GM19351 (cell line): ENCODE data around the gene UPP1.
A peak's percentile ranks its signal among the peaks of the same experiment; 100 is the strongest.
"Not testable (repeated sequence)": the region's sequence is repeated elsewhere in the genome, so short reads cannot be mapped to it uniquely, and the experiment has no call there.

Experiments
- ATAC-seq: cut with Tn5 transposase; IDR thresholded peaks from one replicate; pipeline ENCODE4 v1.9.1; 2021; ENCODE audit warnings: mild to moderate bottlenecking, moderate library complexity; ENCODE audit not compliant: unreplicated experiment

UPP1 gene

GRCh38 chr7:48109848-48110663 is 21.0 kb downstream of the UPP1 start:
- ATAC-seq: peak; percentile 88

GRCh38 chr7:48110868-48111267 is 21.8 kb downstream of the UPP1 start:
- ATAC-seq: no peak

GRCh38 chr7:48111596-48111995 is 22.5 kb downstream of the UPP1 start:
- no peak for ATAC-seq

- ATAC-seq: no peak
Observed at GRCh38 chr7:48112401-48113165, 23.5 kb downstream of the UPP1 start.

- ATAC-seq: no peak
Observed at GRCh38 chr7:48113275-48113674, 24.2 kb downstream of the UPP1 start.

- no peak for ATAC-seq
Observed at GRCh38 chr7:48114115-48114514, 25.1 kb downstream of the UPP1 start.

GRCh38 chr7:48114589-48114988 is 25.5 kb downstream of the UPP1 start:
- ATAC-seq: no peak

GRCh38 chr7:48116043-48116442 is 27.0 kb downstream of the UPP1 start:
- no peak for ATAC-seq

- no peak for ATAC-seq
Observed at GRCh38 chr7:48118041-48118440, 29.0 kb downstream of the UPP1 start.

- ATAC-seq: not testable (repeated sequence)
Observed at GRCh38 chr7:48120536-48120935, 31.5 kb downstream of the UPP1 start.

GRCh38 chr7:48126037-48126436 is 37.0 kb downstream of the UPP1 start:
- ATAC-seq: no peak

- peak; percentile 87 for ATAC-seq
Observed at GRCh38 chr7:48130658-48131108, 41.6 kb downstream of the UPP1 start.

- no peak for ATAC-seq
Observed at GRCh38 chr7:48132792-48133191, 43.7 kb downstream of the UPP1 start.

GRCh38 chr7:48139459-48139858 is 50.4 kb downstream of the UPP1 start:
- no peak for ATAC-seq

GRCh38 chr7:48140001-48140681 is 51.1 kb downstream of the UPP1 start:
- ATAC-seq: no peak

GRCh38 chr7:48141521-48141920 is 52.5 kb downstream of the UPP1 start:
- no peak for ATAC-seq

GRCh38 chr7:48144291-48144768 is 55.3 kb downstream of the UPP1 start:
- no peak for ATAC-seq

- no peak for ATAC-seq
Observed at GRCh38 chr7:48147078-48147591, 58.1 kb downstream of the UPP1 start.

GRCh38 chr7:48147690-48148089 is 58.6 kb downstream of the UPP1 start:
- ATAC-seq: not testable (repeated sequence)

GRCh38 chr7:48148311-48148710 is 59.2 kb downstream of the UPP1 start:
- no peak for ATAC-seq

- no peak for ATAC-seq
Observed at GRCh38 chr7:48149058-48149457, 60.0 kb downstream of the UPP1 start.
